ENCODE results near the gene SLC35D2.
A peak's percentile ranks its signal among the peaks of the same experiment; 100 is the strongest.

SLC35D2 gene

GRCh38 chr9:96420468-96421219 is 37.1 kb upstream of the SLC35D2 start:
- TF ChIP-seq, protein P1, sequence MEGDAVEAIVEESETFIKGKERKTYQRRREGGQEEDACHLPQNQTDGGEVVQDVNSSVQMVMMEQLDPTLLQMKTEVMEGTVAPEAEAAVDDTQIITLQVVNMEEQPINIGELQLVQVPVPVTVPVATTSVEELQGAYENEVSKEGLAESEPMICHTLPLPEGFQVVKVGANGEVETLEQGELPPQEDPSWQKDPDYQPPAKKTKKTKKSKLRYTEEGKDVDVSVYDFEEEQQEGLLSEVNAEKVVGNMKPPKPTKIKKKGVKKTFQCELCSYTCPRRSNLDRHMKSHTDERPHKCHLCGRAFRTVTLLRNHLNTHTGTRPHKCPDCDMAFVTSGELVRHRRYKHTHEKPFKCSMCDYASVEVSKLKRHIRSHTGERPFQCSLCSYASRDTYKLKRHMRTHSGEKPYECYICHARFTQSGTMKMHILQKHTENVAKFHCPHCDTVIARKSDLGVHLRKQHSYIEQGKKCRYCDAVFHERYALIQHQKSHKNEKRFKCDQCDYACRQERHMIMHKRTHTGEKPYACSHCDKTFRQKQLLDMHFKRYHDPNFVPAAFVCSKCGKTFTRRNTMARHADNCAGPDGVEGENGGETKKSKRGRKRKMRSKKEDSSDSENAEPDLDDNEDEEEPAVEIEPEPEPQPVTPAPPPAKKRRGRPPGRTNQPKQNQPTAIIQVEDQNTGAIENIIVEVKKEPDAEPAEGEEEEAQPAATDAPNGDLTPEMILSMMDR (IDR thresholded peaks at IDR 0.05; ENCODE audit: low read depth, low read length) = no peak
- H3K4me3 ChIP-seq (replicated peaks in 1 of 2; ENCODE audit: low read depth in 2 of 2, low read length in 2 of 2) = no peak overlapping the region
- peak; percentile 95 to 97 for DNase-seq (ENCODE audit: low read depth in 2 of 2)

DNA sequence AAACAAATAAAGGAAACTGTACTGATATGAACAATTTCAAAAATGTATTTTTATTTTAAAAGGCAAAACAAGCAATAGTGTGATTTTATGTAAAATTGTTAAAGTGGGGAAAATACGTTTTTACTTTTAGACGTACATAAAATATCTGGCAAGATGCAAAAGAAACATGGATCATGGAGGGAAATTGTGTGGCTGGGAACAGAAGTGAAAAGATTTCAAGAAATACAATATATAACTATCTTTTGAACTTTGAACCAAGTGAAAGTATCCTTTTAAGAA is 36.1 kb upstream of the SLC35D2 start:
- DNase-seq (ENCODE audit: low read depth in 2 of 2) = no peak
- TF ChIP-seq, protein P1 (IDR thresholded peaks at IDR 0.05; ENCODE audit: low read depth, low read length) = no peak
- H3K4me3 ChIP-seq (replicated peaks in 1 of 2; ENCODE audit: low read depth in 2 of 2, low read length in 2 of 2) = peak overlapping the region in 1 of 2 donors; percentile 72

- peak overlapping the region; percentile 72 to 85 for H3K4me3 ChIP-seq (replicated peaks in 1 of 2; ENCODE audit: low read depth in 2 of 2, low read length in 2 of 2)
- DNase-seq (ENCODE audit: low read depth in 2 of 2) = peak; percentile 50 to 65
- TF ChIP-seq, protein P1 (IDR thresholded peaks at IDR 0.05; ENCODE audit: low read depth, low read length) = no peak
Observed at GRCh38 chr9:96418920-96419690, 35.6 kb upstream of the SLC35D2 start.

DNA sequence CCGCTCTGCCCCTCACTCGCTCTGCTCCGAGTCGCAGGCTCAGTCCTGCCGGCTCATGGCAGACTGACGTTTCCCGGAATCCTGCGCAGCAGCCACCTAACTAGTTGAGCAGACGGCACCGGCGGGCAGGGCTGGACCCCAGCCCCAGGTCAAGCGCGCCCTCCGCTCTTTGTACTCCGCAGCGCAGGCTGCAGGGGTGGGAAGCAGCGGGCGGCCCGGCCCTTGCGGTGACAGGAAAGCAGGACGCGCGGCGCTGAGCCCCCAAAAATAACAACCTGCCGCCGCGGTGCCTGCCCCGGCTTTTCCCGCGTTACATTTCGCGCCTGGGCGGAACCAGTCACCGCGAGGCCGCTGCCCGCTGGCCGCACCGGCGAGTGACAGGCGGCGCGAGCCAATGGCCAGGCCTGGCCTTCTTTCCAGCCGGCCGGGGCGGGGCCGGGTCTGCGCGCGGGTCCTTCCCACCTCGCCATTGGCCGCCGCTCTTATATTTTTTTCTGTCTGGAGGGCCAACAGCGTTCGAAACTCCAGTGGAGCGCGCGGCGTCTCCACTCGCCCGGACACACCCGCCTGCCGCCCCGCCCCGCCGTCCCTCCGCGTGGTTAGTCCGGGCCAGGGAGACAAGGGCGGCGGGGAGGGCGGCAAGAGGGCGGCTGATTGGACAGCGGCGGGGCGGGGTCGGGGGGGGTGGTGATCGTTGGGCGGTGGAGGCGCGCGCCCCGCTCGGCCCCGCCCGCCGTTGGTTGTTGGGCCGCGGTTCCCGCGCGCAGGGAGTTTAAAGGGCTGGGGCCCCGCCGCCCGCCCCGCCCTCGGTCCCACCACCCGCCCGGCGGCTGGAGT is 34.8 kb upstream of the SLC35D2 start, which contains the start of gene ZNF367:
ZNF367 (minus strand) TSS at position 288 of the 837 bp plus-strand sequence. CDS start 338 bp downstream, outside the sequence.
- peak; percentile 97 to 99 for DNase-seq (ENCODE audit: low read depth in 2 of 2)
- TF ChIP-seq, protein P1 (IDR thresholded peaks at IDR 0.05; ENCODE audit: low read depth, low read length) = no peak
- peak within 1 kb of the TSS; percentile 88 to 93 for H3K4me3 ChIP-seq (replicated peaks in 1 of 2; ENCODE audit: low read depth in 2 of 2, low read length in 2 of 2)

- H3K4me3 ChIP-seq (replicated peaks in 1 of 2; ENCODE audit: low read depth in 2 of 2, low read length in 2 of 2) = peak overlapping the region; percentile 88 to 93
- TF ChIP-seq, protein P1 (IDR thresholded peaks at IDR 0.05; ENCODE audit: low read depth, low read length) = no peak
- peak in 1 of 2 donors; percentile 7 for DNase-seq (ENCODE audit: low read depth in 2 of 2)
Observed at GRCh38 chr9:96417661-96418082, 34.2 kb upstream of the SLC35D2 start.

GRCh38 chr9:96417051-96417586 is 33.6 kb upstream of the SLC35D2 start:
- peak overlapping the region; percentile 88 to 93 for H3K4me3 ChIP-seq (replicated peaks in 1 of 2; ENCODE audit: low read depth in 2 of 2, low read length in 2 of 2)
- TF ChIP-seq, protein P1 (IDR thresholded peaks at IDR 0.05; ENCODE audit: low read depth, low read length) = no peak
- peak; percentile 78 to 82 for DNase-seq (ENCODE audit: low read depth in 2 of 2)
